Transverse colon (tissue), 4 donors: Measurements from ENCODE around the gene CHD6. TPM values are rescaled to one million over a fixed set of nuclear protein-coding genes. Genes with fewer than 3 reads are reported as not detected.

Experiments used
- DNase-seq: peaks from one replicate; pipeline ENCODE4 v3.0.0-alpha.2; 2019
- H3K27ac ChIP-seq, 4 donors: fragments of 200-600 bp; sonication (generic); 2 replicates each; pipeline ENCODE4 v1.5.1; 2016 to 2018; ENCODE audit warnings: inconsistent platforms in 4 of 4
- H3K27me3 ChIP-seq: fragments of 200-600 bp; sonication (generic); 2 replicates; pipeline ENCODE4 v1.5.1; 2017; ENCODE audit warnings: inconsistent platforms
- H3K36me3 ChIP-seq, 4 donors: fragments of 200-600 bp; sonication (generic); 2 replicates each; pipeline ENCODE4 v1.5.1; 2017 to 2019; ENCODE audit warnings: inconsistent platforms in 4 of 4
- H3K4me1 ChIP-seq, 4 donors: fragments of 200-600 bp; sonication (generic); 2 replicates each; pipeline ENCODE4 v1.5.1; 2017 to 2020; ENCODE audit warnings: inconsistent platforms in 4 of 4
- H3K4me3 ChIP-seq, 4 donors: fragments of 200-600 bp; sonication (generic); 1 replicate in 1 of 4; 2 replicates in 3 of 4; pipeline versions ENCODE4 v1.5.1 to v1.6.1; 2017 to 2019; ENCODE audit warnings: inconsistent platforms in 4 of 4
- H3K9me3 ChIP-seq, 2 donors: fragments of 200-600 bp; sonication (generic); 2 replicates each; pipeline ENCODE4 v1.5.1; 2017 to 2019; ENCODE audit warnings: inconsistent platforms in 2 of 2
- EP300 ChIP-seq: sonication (generic); formaldehyde crosslinking; IDR thresholded peaks from one replicate; pipeline ENCODE4 v1.6.1; 2017; ENCODE audit warnings: antibody characterized with exemption, low read depth
- POLR2A ChIP-seq: fragments of 450-650 bp; IDR thresholded peaks from one replicate; pipeline ENCODE4 v1.6.1; 2016; ENCODE audit warnings: antibody characterized with exemption, mild to moderate bottlenecking, moderate library complexity
- POLR2AphosphoS5 ChIP-seq, 3 donors: sonication (generic); formaldehyde crosslinking; IDR thresholded peaks; one replicate each; pipeline ENCODE4 v1.6.1; 2016; ENCODE audit warnings: antibody characterized with exemption in 3 of 3
- WGBS, 2 donors: methylation state at CpG; one replicate each; pipeline ENCODE4 v1.1.5; 2018; ENCODE audit warnings: low coverage in 1 of 2; 5-methylcytosine and 5-hydroxymethylcytosine counted together
- in situ Hi-C, 4 donors: fragments of 200-750 bp; cut with MboI; loops; one replicate each; pipeline versions ENCODE4 v1.15.0 to v1.15.1; 2017; ENCODE audit warnings: low sequenced_read_pairs in 3 of 4, low pct_ligation_motif_present in 1 of 4, low pct_unique_long_range_greater_than_20kb in 1 of 4
- intact Hi-C: fragments of 100-400 bp; cut with DNase I; formaldehyde crosslinking; loops from one replicate; pipeline ENCODE4 v1.15.1; 2023; ENCODE audit warnings: low total_unique reads
- total RNA-seq, 4 donors: library from RNA; depleted of rRNA; stranded (reverse); fragments of >200 nt; gene quantifications; one replicate each; pipeline ENCODE4 v1.1.0, GENCODE V29; 2016
- TF ChIP-seq, protein P1 (sequence below), 5 experiments: fragments of 200-600 bp in 3 of 5; fragments of 450-650 bp in 2 of 5; sonication (generic) in 3 of 5; IDR thresholded peaks; 1 replicate in 2 of 5; 2 replicates in 3 of 5; pipeline ENCODE4 v1.5.1; 2016 to 2017; ENCODE audit warnings: antibody characterized with exemption in 5 of 5, inconsistent platforms in 3 of 5, mild to moderate bottlenecking in 2 of 5, moderate library complexity in 1 of 5

Gene CHD6
- total RNA-seq, 4 donors from 2014 or later, result 27.3 to 42.1 (median 27.9) TPM

DNA sequence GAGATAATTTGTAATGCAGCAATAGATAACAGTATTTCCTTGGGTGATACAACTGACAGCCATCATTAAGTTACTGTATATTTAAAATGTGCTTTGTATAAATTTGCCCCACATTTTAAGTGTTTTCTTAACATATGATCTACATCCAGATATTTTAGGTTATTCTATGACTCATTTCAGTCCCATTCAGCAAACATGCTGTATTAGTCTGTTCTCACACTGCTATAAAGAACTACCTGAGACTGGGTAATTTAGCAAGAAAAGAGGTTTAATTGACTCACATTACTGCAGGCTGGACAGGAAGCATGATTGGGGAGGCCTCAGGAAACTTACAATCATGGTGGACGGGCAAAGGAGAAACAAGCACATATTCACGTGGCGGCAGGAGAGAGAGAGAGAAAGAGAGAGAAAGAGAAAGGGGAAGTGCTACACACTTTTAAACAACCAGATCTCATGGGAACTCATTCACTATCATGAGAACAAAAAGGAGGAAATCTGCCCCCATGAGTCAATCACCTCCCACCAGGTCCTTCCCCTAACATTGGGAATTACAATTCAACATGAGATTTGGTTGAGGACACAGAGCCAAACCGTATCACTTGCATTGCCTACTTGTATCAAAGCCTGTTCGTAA is 9.6 kb upstream of the CHD6 start:
- intact Hi-C loops, result no loop called here
- H3K36me3 ChIP-seq, result no peaks in the 10 kb centered on the region
- in situ Hi-C loops, result no loop called here
- no peaks in the 10 kb centered on the region for H3K27me3 ChIP-seq
- no peak for TF ChIP-seq POLR2A
- TF ChIP-seq EP300, result no peak
- TF ChIP-seq POLR2AphosphoS5 (IDR thresholded peaks at IDR 0.05), result no peak
- TF ChIP-seq, protein P1, sequence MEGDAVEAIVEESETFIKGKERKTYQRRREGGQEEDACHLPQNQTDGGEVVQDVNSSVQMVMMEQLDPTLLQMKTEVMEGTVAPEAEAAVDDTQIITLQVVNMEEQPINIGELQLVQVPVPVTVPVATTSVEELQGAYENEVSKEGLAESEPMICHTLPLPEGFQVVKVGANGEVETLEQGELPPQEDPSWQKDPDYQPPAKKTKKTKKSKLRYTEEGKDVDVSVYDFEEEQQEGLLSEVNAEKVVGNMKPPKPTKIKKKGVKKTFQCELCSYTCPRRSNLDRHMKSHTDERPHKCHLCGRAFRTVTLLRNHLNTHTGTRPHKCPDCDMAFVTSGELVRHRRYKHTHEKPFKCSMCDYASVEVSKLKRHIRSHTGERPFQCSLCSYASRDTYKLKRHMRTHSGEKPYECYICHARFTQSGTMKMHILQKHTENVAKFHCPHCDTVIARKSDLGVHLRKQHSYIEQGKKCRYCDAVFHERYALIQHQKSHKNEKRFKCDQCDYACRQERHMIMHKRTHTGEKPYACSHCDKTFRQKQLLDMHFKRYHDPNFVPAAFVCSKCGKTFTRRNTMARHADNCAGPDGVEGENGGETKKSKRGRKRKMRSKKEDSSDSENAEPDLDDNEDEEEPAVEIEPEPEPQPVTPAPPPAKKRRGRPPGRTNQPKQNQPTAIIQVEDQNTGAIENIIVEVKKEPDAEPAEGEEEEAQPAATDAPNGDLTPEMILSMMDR (IDR thresholded peaks at IDR 0.05), result no peak
- H3K27ac ChIP-seq, result no peak overlapping the region
- no peak overlapping the region for H3K4me3 ChIP-seq
- WGBS, 2 donors, result 80 to 96% methylated on average over 5 of the region's 5 CpGs
- H3K9me3 ChIP-seq, result no peaks in the 10 kb centered on the region
- H3K4me1 ChIP-seq, result no peaks in the 10 kb centered on the region
- no peak for DNase-seq

DNA sequence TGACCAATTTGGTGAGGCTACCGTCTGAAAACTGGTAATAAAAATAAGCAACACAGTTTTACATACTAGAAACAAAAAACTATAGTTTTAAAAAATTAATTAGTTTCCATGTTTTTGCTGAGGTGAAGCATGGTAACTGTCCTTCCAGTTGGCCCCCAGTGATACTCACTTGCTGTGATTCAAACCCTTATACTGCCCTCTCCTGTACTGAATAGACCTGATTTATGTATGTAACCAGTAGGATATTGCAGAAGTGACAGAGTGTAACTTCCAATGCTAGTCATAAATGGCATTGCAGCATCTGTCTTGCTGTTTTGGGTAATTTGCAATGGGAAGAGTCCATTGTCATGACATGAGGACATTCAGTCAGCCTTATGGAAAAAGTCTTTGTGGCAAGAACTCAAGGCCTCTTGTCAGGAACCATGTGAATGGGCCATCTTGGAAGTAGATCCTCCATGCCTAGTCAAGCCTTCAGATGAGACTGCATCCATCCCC is 8.9 kb upstream of the CHD6 start:
- DNase-seq, result no peak
- no peaks in the 10 kb centered on the region for H3K9me3 ChIP-seq
- TF ChIP-seq POLR2A (no peak), EP300 (no peak), POLR2AphosphoS5 (IDR thresholded peaks at IDR 0.05) (no peak)
- TF ChIP-seq, protein P1 (IDR thresholded peaks at IDR 0.05), result no peak
- no peaks in the 10 kb centered on the region for H3K4me1 ChIP-seq
- no peak overlapping the region for H3K27ac ChIP-seq
- in situ Hi-C loops (no loop called here), intact Hi-C loops (no loop called here)
- no peaks in the 10 kb centered on the region for H3K36me3 ChIP-seq
- WGBS, 2 donors, result 89 to 91% methylated on average over 1 of the region's 1 CpG
- H3K4me3 ChIP-seq, result no peak overlapping the region
- no peaks in the 10 kb centered on the region for H3K27me3 ChIP-seq

DNA sequence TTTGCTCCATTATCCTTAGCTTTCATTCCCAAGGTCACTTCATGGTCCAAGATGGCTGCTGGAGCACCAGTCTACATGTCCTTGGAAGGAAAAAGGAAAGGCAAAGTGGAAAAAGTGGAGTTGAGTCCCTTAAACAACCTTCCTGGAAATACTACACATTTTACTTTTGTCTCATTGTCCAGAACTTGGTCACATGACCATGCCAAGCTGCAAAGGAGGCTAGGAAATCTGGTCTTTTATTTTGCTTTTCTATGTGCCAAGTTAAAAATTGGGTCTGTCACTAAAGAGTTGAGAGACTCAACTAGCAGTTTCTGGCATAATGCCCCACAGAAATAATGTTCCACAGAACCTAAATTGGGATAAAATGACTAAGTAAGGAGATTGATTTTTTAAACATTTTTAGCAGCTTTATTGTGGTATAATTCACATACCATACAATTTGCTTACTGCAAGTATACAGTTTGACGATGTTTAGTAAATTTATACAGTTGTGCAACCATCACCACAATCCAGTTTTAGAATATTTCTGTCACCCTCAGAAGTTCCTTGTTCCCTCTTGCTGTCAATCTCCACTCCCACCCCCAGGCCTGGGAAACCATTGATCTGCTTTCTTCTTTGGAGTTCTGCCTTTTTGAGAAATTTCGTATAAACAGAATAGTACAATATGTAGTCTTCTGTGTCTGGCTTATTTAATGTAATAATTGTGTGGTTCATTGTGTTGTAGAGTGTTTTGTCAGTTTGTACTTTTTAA is 5.6 kb upstream of the CHD6 start:
- TF ChIP-seq, protein P1 (IDR thresholded peaks at IDR 0.05), result no peak
- TF ChIP-seq EP300 (no peak), POLR2A (no peak), POLR2AphosphoS5 (IDR thresholded peaks at IDR 0.05) (no peak)
- H3K27ac ChIP-seq, result no peak overlapping the region
- 59 to 68% methylated on average over 2 of the region's 2 CpGs for WGBS, 2 donors
- peaks cover 0 to 6% (median under 1%) of the 10 kb centered on the region in 4 donors for H3K4me1 ChIP-seq
- no peak overlapping the region for H3K4me3 ChIP-seq
- no peaks in the 10 kb centered on the region for H3K36me3 ChIP-seq
- no peak for DNase-seq
- in situ Hi-C loops, result no loop called here
- no peaks in the 10 kb centered on the region for H3K9me3 ChIP-seq
- intact Hi-C loops, result no loop called here
- no peaks in the 10 kb centered on the region for H3K27me3 ChIP-seq

DNA sequence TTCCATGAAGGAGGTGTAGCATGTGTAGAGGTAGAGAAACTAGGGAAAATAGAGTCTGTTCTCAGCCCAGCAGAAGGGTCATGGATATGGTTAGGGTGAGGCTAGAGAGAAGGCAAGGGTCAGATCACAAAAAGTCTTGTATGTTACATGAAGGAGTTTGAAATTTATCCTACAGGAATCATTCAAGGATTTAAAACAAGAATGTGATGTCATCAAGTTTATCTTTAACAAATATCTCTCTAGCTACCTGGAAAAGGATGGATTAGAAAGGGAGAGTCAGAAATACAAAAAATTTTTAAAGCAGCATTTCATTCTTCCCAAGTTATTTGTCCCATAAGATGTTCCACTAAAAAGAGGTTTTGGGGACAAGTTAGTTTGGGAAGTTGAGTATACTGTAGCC is 4.4 kb upstream of the CHD6 start:
- in situ Hi-C loops, result no loop called here
- no peak for DNase-seq
- Histone ChIP-seq H3K27ac (no peak overlapping the region), H3K9me3 (no peaks in the 10 kb centered on the region), H3K4me3 (no peak overlapping the region), H3K4me1 (peaks cover 0 to 7% (median 2%) of the 10 kb centered on the region in 4 donors), H3K36me3 (no peaks in the 10 kb centered on the region), H3K27me3 (no peaks in the 10 kb centered on the region)
- intact Hi-C loops, result no loop called here
- no peak for TF ChIP-seq POLR2AphosphoS5 (IDR thresholded peaks at IDR 0.05)
- TF ChIP-seq, protein P1 (IDR thresholded peaks at IDR 0.05), result no peak
- TF ChIP-seq POLR2A, result no peak
- TF ChIP-seq EP300, result no peak
